HG03457 (cell line): ENCODE data around the gene RNPEP.
"Not testable (repeated sequence)": the region's sequence is repeated elsewhere in the genome, so short reads cannot be mapped to it uniquely, and the experiment has no call there.

ENCODE experiments used
- ATAC-seq: cut with Tn5 transposase; IDR thresholded peaks from one replicate; pipeline ENCODE4 v1.9.1; 2021; ENCODE audit warnings: moderate number of reproducible peaks; ENCODE audit not compliant: unreplicated experiment

The RNPEP gene

GRCh38 chr1:202034149-202034682, 51.8 kb downstream of the RNPEP start:
- no peak for ATAC-seq

GRCh38 chr1:202034683-202035462, 52.4 kb downstream of the RNPEP start:
- no peak for ATAC-seq

- no peak for ATAC-seq
Observed at GRCh38 chr1:202036595-202037387, 54.3 kb downstream of the RNPEP start.

GRCh38 chr1:202037706-202038296, 55.4 kb downstream of the RNPEP start:
- ATAC-seq = no peak

- ATAC-seq = no peak
Observed at GRCh38 chr1:202038688-202039346, 56.4 kb downstream of the RNPEP start.

GRCh38 chr1:202045705-202046104, 63.3 kb downstream of the RNPEP start:
- no peak for ATAC-seq

- ATAC-seq = no peak
Observed at GRCh38 chr1:202046227-202046626, 63.8 kb downstream of the RNPEP start.

- no peak for ATAC-seq
Observed at GRCh38 chr1:202046748-202047708, 64.6 kb downstream of the RNPEP start.

- ATAC-seq = no peak
Observed at GRCh38 chr1:202047977-202048376, 65.5 kb downstream of the RNPEP start.

- no peak for ATAC-seq
Observed at GRCh38 chr1:202049129-202049528, 66.7 kb downstream of the RNPEP start.

GRCh38 chr1:202054094-202054493, 71.6 kb downstream of the RNPEP start:
- no peak for ATAC-seq

GRCh38 chr1:202054673-202055072, 72.2 kb downstream of the RNPEP start:
- not testable (repeated sequence) for ATAC-seq
